NCI-H748 (cell line): Measurements from ENCODE around the gene NECAB3.
A peak's percentile ranks its signal among the peaks of the same experiment; 100 is the strongest.
"Not testable (repeated sequence)": the region's sequence is repeated elsewhere in the genome, so short reads cannot be mapped to it uniquely, and the experiment has no call there.

Source experiments
- DNase-seq: peaks from one replicate; lab custom pipeline; 2025; ENCODE audit not compliant: unreplicated experiment; lab: John Stamatoyannopoulos, UW

The NECAB3 gene

DNA sequence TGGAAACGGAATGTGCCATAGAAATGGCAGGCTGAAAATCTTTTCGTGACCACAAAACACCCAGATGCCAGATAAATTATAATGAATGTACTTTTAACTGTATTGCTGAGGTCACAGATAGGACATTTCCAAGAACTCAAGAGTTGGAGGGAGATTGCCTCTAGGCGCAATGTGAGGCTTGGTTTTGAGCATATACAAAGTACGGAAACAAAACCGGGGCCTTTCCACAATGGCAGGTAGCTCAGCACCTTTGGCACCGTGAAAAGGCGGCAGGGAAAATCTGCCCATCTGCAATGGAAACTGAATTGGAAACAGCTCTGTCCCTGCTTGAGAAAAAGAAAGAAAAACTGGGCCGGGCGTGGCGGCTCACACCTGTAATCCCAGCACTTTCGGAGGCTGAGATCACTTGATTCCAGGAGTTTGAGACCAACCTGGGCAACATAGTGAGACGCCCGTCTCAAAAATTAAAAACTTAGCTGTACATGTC lies 22.6 kb downstream of the NECAB3 start:
- DNase-seq = no peak

- DNase-seq = peak; percentile 55
These were observed 23.3 kb downstream of the NECAB3 start for GRCh38 chr20:33650753-33651561.

DNA sequence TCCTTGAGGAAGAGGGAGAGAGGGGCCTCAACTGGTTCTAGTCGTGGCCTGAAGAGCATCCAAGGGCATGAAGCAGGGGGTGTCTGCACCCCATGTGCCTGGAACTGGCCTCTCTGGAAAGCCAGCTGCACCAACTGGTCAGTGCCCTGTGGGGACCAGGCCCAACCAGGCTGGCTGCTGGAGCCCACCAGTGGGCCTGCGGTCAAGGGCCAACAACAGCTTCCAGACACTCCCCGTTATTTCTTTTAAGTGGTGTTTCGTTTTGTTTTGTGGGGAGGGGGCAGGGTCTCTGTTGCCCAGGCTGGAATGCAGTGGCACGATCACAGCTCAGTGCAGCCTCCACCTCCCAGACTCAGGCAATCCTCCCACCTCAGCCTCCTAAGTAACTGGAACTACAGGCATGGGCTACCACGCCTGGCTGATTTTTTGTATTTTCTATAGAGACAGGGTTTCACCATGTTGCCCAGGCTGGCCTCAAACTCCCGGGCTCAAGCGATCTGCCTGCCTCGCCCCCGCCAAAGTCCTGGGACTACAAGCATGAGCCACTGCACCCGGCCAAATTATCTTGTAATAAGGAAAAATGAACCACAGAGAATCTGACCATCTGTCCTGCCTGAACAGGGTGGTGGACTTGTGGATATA lies 24.0 kb downstream of the NECAB3 start:
- no peak for DNase-seq

- DNase-seq = peak; percentile 28
These were observed 25.0 kb downstream of the NECAB3 start for GRCh38 chr20:33649201-33649681.

DNA sequence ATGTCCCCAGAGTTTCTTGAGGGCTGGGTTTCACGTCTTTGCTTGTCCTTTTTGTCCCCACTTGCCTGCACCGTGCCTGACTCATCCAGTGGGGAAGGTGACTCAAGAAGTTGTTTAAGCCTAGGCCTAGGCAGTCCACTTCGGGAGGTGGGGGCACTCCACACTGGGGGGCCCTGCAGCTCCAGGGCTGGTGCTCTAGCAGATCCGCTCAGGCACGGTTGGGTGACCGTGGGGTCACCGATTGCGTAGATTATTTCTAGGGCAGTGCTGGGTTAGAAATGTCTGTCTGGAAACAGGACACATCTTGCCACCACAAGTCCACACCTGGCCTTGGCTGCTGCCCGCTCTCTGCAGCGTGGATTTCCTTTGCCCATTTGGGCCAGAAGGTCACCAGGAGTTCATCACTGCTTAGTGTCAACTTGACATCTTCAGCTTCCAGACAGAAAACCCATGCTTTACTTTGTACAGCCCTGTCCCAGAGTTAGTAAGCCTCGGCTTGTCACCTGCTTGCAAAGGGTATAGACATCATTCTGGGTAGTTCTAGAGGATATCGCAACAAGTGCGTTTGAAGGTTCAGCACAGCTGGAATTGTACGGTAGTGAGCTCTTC lies 25.7 kb downstream of the NECAB3 start:
- no peak for DNase-seq

GRCh38 chr20:33647603-33648395 lies 26.4 kb downstream of the NECAB3 start:
- no peak for DNase-seq

DNA sequence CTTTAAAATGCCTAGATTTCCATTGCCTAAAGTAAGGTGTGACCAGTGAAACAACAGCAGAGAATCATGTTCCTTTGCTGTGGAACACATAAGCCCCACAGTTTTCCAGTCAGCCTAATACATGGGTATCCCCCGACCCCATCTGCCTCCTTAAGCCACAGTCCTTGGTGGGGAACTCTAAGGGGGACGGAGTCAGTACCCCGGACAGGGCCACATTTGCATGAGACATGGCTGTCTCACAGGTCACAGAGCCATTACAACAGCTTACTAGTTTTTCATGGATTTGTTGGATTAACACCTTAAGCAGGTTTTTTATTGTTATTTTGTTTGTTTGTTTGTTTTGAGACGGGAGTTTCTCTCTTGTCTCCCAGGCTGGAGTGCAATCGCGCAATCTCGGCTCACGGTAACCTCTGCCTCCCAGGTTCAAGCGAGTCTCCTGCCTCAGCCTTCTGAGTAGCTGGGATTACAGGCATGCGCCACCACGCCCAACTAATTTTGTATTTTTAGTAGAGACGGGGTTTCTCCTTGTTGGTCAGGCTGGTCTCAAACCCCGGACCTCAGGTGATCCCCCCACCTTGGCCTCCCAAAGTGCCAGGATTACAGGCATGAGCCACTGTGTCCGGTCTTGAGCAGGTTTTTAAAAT lies 27.1 kb downstream of the NECAB3 start:
- not testable (repeated sequence) for DNase-seq

- DNase-seq = no peak
These were observed 28.0 kb downstream of the NECAB3 start for GRCh38 chr20:33646191-33646590.

- DNase-seq = no peak
These were observed 28.8 kb downstream of the NECAB3 start for GRCh38 chr20:33645396-33645795.

DNA sequence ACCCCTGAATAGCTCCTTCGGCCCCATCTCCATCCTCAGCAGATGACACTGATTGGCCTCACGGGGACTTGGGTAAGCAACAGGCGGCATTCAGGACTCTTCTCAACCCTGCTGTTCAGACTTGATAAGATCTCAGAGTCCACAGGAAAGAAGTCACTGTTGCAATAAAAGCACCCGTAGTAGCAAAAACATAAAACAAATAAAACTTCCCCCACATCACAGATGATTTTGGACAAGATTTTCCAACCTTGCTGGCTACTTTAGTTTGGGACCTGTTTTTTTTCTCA lies 29.2 kb downstream of the NECAB3 start:
- no peak for DNase-seq

- no peak for DNase-seq
These were observed 29.7 kb downstream of the NECAB3 start for GRCh38 chr20:33644313-33645071.

DNA sequence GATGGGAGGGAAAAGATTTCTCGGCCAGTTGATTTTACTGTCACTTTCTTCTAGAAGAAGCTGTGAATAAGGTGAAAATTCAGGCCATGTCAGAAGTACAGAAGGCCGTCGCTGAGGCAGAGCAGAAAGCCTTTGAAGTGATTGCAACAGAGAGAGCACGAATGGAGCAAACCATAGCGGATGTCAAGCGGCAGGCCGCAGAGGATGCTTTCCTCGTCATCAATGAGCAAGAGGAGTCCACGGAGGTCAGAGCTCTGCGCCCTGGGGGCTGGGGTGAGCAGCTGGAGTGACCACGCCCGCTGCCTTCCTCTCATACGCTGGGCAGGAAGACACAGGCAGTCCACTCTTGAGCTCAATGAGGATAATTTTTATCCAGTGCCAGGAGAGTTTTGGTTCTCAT lies 33.9 kb downstream of the NECAB3 start:
- DNase-seq = no peak

GRCh38 chr20:33636776-33637175 lies 37.5 kb downstream of the NECAB3 start:
- no peak for DNase-seq

DNA sequence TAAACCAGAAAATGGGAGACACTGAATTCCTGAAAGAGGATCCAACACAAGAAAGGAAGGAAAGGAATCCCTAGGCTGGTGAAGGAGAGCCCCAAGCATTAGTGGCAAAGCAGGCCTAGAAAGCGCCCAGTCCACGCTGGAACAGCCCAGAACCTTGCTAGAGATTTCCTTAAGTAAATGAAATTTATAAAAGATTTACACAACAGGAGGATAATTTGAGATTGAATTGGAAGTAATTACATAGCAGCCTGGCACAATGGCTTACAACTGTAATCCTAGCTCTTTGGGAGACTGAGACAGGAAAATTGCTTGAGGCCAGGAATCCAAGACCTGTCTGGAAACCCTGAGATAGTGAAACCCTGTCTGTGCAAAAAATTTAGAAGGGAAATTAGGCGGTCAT lies 38.9 kb downstream of the NECAB3 start:
- no peak for DNase-seq

- DNase-seq = not testable (repeated sequence)
These were observed 42.3 kb downstream of the NECAB3 start for GRCh38 chr20:33631910-33632309.

GRCh38 chr20:33630507-33630906 lies 43.7 kb downstream of the NECAB3 start:
- no peak for DNase-seq

DNA sequence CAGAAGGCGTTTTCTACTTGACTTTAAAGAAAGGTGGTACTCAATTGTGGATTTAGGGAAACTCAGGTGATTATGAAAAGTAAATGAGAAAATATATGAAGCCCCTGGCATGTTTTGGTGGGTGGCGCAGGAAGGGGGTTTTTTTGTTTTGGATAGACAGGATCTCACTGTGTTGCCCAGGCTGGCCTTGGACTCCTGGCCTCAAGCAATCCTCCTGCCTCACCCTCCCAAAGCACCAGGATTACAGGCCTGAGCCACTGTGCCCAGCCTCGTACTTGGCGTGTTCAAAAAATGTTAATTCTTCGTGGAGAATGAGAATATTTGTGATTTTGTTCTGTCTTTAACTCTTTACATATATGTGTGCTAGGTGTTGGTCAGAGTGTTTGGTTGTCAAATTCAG lies 44.2 kb downstream of the NECAB3 start:
- no peak for DNase-seq

DNA sequence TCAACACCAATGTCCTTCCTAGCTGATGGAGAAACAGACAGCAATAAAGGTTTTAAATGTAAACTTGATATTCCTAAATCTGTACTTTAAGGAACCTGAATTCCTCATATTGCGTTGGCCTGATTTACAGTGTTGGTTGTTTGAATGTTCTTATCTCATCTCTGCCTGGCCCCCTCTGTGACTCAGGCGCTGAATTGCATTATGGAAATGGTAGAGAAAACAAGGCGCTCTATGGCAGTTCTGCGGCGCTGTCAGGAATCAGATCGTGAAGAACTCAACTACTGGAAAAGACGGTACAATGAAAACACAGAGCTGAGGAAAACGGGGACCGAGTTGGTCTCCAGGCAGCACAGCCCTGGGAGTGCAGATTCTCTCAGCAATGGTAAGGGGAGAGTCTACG lies 44.7 kb downstream of the NECAB3 start:
- DNase-seq = no peak

- no peak for DNase-seq
These were observed 46.5 kb downstream of the NECAB3 start for GRCh38 chr20:33627577-33628216.

GRCh38 chr20:33626190-33626589 lies 48.0 kb downstream of the NECAB3 start:
- DNase-seq = no peak
